SKM-1 treated with dmso at 0.1 percent for 144 hours (cell line): ENCODE data around the gene TRA2A.

ENCODE experiments used
- DNase-seq: peaks from one replicate; lab custom pipeline; 2025; ENCODE audit not compliant: unreplicated experiment; lab: John Stamatoyannopoulos, UW

Gene TRA2A

GRCh38 chr7:23471106-23471859, 60.5 kb downstream of the TRA2A start:
- DNase-seq = no peak

GRCh38 chr7:23470330-23471105, 61.3 kb downstream of the TRA2A start, which contains the start of gene IGF2BP3:
TSS of gene IGF2BP3 (minus strand) at chr7:23470491. CDS start at chr7:23470110, 381 bp downstream.
- no peak for DNase-seq

GRCh38 chr7:23469961-23470250, 61.9 kb downstream of the TRA2A start:
- no peak for DNase-seq

- no peak for DNase-seq
Observed at GRCh38 chr7:23469150-23469960, 62.4 kb downstream of the TRA2A start.

GRCh38 chr7:23468526-23469149, 63.1 kb downstream of the TRA2A start:
- DNase-seq = no peak

GRCh38 chr7:23467806-23468525, 63.8 kb downstream of the TRA2A start:
- DNase-seq = no peak

- no peak for DNase-seq
Observed at GRCh38 chr7:23467291-23467805, 64.4 kb downstream of the TRA2A start.

- no peak for DNase-seq
Observed at GRCh38 chr7:23462846-23463245, 68.9 kb downstream of the TRA2A start.

- DNase-seq = no peak
Observed at GRCh38 chr7:23458044-23458443, 73.7 kb downstream of the TRA2A start.

GRCh38 chr7:23456093-23456492, 75.7 kb downstream of the TRA2A start:
- no peak for DNase-seq

GRCh38 chr7:23454881-23455526, 76.8 kb downstream of the TRA2A start:
- no peak for DNase-seq
